ENCODE measurements around the gene RASGRF2. TPM values are rescaled to one million over a fixed set of nuclear protein-coding genes. Genes with fewer than 3 reads are reported as not detected.
"Not testable (repeated sequence)": the region's sequence is repeated elsewhere in the genome, so short reads cannot be mapped to it uniquely, and the experiment has no call there.

Gene RASGRF2
- total and polyA plus RNA-seq, 10 donors = 0.74 to 13.9 (median 8.8) TPM

DNA sequence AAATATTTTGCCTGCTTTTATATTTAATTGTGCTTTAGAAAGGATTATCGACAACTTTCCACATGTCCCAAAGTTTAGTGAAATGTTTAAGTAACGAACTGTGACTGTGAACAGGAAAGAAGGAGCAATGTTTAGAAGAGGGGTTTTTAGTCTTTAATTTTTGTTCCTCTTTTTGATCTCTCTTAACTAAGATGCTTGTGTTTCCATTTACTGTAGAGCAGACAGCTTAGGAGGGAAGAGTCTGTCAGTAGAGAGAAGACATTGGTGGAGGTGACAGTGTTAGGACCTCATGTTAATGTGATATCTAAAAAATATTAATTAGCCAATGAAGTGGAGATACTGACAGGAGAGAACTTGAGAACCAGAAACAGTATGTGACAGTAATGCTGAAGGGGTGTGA lies 92.2 kb downstream of the RASGRF2 start:
- WGBS, 5 donors = 38 to 73% (median 53%) methylated on average over 2 of the region's 2 CpGs

DNA sequence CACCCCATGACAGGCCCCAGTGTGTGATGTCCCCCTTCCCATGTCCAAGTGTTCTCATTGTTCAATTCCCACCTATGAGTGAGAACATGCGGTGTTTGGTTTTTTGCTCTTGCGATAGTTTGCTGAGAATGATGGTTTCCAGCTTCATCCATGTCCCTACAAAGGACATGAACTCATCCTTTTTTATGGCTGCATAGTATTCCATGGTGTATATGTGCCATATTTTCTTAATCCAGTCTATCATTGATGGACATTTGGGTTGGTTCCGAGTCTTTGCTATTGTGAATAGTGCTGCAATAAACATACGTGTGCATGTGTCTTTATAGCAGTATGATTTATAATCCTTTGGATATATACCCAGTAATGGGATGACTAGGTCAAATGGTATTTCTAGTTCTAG lies 93.1 kb downstream of the RASGRF2 start:
- WGBS, 5 donors = 76 to 91% (median 86%) methylated on average over 2 to 4 of the region's 4 CpGs
- H3K36me3 ChIP-seq; H3K27me3 ChIP-seq (replicated peaks in 1 of 7); intact Hi-C loops (cut with DNase I; ENCODE audit: low total_unique reads); H3K4me1 ChIP-seq; H3K27ac ChIP-seq; DNase-seq; H3K9me3 ChIP-seq; H3K4me3 ChIP-seq: not testable (repeated sequence)

More for the DNA sequence above, 92.2 kb downstream of the RASGRF2 start:
- intact Hi-C loops (cut with DNase I; ENCODE audit: low total_unique reads) = no loop called here
- Histone ChIP-seq H3K9me3 (peaks cover 0 to 5% (median 0%) of the 10 kb centered on the region in 8 donors), H3K27ac (no peak overlapping the region), H3K27me3 (replicated peaks in 1 of 7) (no peaks in the 10 kb centered on the region), H3K4me1 (no peaks in the 10 kb centered on the region), H3K36me3 (no peaks in the 10 kb centered on the region), H3K4me3 (no peak overlapping the region)
- no peak for DNase-seq
- no peak for TF ChIP-seq POLR2A (IDR thresholded peaks at IDR 0.05)

DNA sequence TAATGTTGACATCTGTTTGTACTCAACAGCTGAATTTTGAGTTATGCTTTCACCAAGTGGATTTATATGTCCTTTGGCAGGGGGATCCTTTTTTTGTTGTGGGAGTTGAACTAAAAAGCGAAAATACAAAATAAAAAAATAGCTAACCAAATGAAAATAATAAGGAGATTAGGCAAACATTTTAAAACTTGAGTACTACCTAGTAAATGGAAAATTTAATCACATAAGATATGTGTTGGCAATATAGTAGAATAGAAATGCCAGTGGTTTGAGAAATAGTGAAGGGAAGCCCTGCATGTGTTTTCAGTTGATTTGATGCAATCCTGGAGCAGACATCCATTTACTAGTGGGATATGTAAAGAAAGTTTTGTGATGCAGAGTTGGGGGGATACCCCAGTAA lies 98.0 kb downstream of the RASGRF2 start:
- WGBS, 5 donors = 78 to 95% (median 89%) methylated on average over 1 of the region's 1 CpG
- H3K4me3 ChIP-seq = no peak overlapping the region
- no peaks in the 10 kb centered on the region for H3K36me3 ChIP-seq
- H3K27ac ChIP-seq = no peak overlapping the region
- no peaks in the 10 kb centered on the region for H3K27me3 ChIP-seq (replicated peaks in 1 of 7)
- TF ChIP-seq POLR2A (IDR thresholded peaks at IDR 0.05) = no peak
- TF ChIP-seq, protein P1, sequence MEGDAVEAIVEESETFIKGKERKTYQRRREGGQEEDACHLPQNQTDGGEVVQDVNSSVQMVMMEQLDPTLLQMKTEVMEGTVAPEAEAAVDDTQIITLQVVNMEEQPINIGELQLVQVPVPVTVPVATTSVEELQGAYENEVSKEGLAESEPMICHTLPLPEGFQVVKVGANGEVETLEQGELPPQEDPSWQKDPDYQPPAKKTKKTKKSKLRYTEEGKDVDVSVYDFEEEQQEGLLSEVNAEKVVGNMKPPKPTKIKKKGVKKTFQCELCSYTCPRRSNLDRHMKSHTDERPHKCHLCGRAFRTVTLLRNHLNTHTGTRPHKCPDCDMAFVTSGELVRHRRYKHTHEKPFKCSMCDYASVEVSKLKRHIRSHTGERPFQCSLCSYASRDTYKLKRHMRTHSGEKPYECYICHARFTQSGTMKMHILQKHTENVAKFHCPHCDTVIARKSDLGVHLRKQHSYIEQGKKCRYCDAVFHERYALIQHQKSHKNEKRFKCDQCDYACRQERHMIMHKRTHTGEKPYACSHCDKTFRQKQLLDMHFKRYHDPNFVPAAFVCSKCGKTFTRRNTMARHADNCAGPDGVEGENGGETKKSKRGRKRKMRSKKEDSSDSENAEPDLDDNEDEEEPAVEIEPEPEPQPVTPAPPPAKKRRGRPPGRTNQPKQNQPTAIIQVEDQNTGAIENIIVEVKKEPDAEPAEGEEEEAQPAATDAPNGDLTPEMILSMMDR (IDR thresholded peaks at IDR 0.05 in 8 of 11, conservative IDR thresholded peaks at IDR 0.05 in 3 of 11) = no peak
- no peak for TF ChIP-seq POLR2AphosphoS5 (IDR thresholded peaks at IDR 0.05)
- no peaks in the 10 kb centered on the region for H3K4me1 ChIP-seq
- H3K9me3 ChIP-seq = no peaks in the 10 kb centered on the region
- intact Hi-C loops (cut with DNase I; ENCODE audit: low total_unique reads) = no loop called here
- no peak for DNase-seq

DNA sequence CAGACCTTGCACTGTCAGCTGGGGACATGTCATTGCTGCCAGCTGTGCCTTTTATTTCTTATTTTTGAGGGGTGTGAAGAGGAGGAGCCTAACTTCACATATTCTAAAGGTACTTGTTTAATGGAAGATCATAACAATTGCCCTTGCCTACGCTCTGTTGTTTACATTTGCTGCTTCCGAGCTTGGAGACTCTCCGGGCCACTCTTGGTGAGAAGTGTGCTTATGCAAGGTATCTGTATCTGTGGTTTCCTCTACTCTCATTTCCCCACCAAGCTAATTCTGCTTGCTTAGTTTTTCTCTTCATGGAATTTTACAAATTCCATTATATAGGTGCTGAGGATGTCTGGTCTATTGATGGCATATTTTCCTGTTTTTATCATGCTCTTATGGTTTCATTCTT lies 105.3 kb downstream of the RASGRF2 start:
- H3K27me3 ChIP-seq (replicated peaks in 1 of 7) = no peaks in the 10 kb centered on the region
- no peak for DNase-seq
- intact Hi-C loops (cut with DNase I; ENCODE audit: low total_unique reads) = no loop called here
- H3K27ac ChIP-seq = no peak overlapping the region
- no peak overlapping the region for H3K4me3 ChIP-seq
- peaks cover 0 to 2% (median 0%) of the 10 kb centered on the region in 6 donors for H3K36me3 ChIP-seq
- 25 to 70% (median 61%) methylated on average over 2 to 3 of the region's 3 CpGs for WGBS, 5 donors
- TF ChIP-seq, protein P1 (IDR thresholded peaks at IDR 0.05 in 8 of 11, conservative IDR thresholded peaks at IDR 0.05 in 3 of 11) = no peak
- no peak for TF ChIP-seq POLR2A (IDR thresholded peaks at IDR 0.05)
- TF ChIP-seq POLR2AphosphoS5 (IDR thresholded peaks at IDR 0.05) = no peak
- peaks cover 0 to 3% (median 0%) of the 10 kb centered on the region in 8 donors for H3K9me3 ChIP-seq
- H3K4me1 ChIP-seq = no peaks in the 10 kb centered on the region

DNA sequence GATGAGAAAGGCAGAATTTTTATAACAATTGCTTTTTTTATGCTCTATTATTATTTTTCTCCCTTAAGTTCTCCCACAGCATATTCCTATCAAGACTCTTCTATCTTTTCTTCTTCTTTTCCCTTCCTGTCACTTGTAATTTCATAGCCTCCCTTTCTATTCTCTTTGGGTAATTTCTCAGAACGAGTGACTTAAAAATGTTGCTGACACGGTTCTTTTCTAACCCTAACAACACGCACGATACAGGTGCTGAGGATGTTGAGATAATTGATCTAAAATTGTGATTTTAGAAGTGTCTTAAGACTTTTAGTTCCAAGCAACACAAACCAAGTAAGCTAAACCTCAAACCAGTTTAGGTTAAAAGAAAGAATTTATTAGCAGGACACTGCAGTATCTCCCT lies 105.9 kb downstream of the RASGRF2 start:
- intact Hi-C loops (cut with DNase I; ENCODE audit: low total_unique reads) = no loop called here
- TF ChIP-seq POLR2AphosphoS5 (IDR thresholded peaks at IDR 0.05) (no peak), POLR2A (IDR thresholded peaks at IDR 0.05) (no peak)
- TF ChIP-seq, protein P1 (IDR thresholded peaks at IDR 0.05 in 8 of 11, conservative IDR thresholded peaks at IDR 0.05 in 3 of 11) = no peak
- H3K4me1 ChIP-seq = no peaks in the 10 kb centered on the region
- no peak overlapping the region for H3K27ac ChIP-seq
- no peaks in the 10 kb centered on the region for H3K27me3 ChIP-seq (replicated peaks in 1 of 7)
- 90 to 95% (median 94%) methylated on average over 4 of the region's 4 CpGs for WGBS, 5 donors
- H3K36me3 ChIP-seq = peaks cover 0 to 4% (median 0%) of the 10 kb centered on the region in 6 donors
- peaks cover 0 to 3% (median 0%) of the 10 kb centered on the region in 8 donors for H3K9me3 ChIP-seq
- no peak for DNase-seq
- no peak overlapping the region for H3K4me3 ChIP-seq

Measured in spleen (tissue), 11 donors.